Kidney (tissue), 14 donors: Measurements from ENCODE around the gene HIGD1A. TPM values are rescaled to one million over a fixed set of nuclear protein-coding genes. Genes with fewer than 3 reads are reported as not detected.

Experiments
- DNase-seq, 5 donors: peaks; one replicate each; pipeline ENCODE4 v3.0.0-alpha.2; 2013 to 2020
- FAIRE-seq: peaks from 2 replicates; lab custom pipeline; 2012; peaks lifted over from hg19 to GRCh38; lab: Jason Lieb, UNC
- H3K27ac ChIP-seq, 2 donors: one replicate each; pipeline ENCODE4 v1.7.0; 2013; ENCODE audit warnings: low read depth in 2 of 2, low read length in 2 of 2, inconsistent platforms in 1 of 2
- H3K27me3 ChIP-seq: one replicate; pipeline ENCODE4 v1.7.1; 2013; ENCODE audit warnings: low read length, inconsistent platforms; ENCODE audit not compliant: control insufficient read depth, insufficient read depth
- H3K36me3 ChIP-seq, 3 donors: one replicate each; pipeline versions ENCODE4 v1.7.0 to v1.7.1; 2013; ENCODE audit warnings: low read length in 3 of 3, control low read depth in 1 of 3, inconsistent platforms in 1 of 3; ENCODE audit not compliant: insufficient read depth in 3 of 3, control insufficient read depth in 2 of 3
- H3K4me1 ChIP-seq, 3 donors: one replicate each; pipeline versions ENCODE4 v1.7.0 to v1.7.1; 2013; ENCODE audit warnings: low read length in 3 of 3, inconsistent platforms in 1 of 3, low read depth in 1 of 3; ENCODE audit not compliant: control insufficient read depth in 2 of 3, insufficient read depth in 2 of 3
- H3K4me3 ChIP-seq, 3 donors: one replicate each; pipeline versions ENCODE4 v1.7.0 to v1.8.1; 2013; ENCODE audit warnings: low read length in 3 of 3, control low read depth in 1 of 3, inconsistent platforms in 1 of 3
- H3K9ac ChIP-seq, 3 donors: one replicate each; pipeline versions ENCODE4 v1.7.0 to v1.7.1; 2013; ENCODE audit warnings: low read length in 3 of 3, control low read depth in 1 of 3, inconsistent platforms in 1 of 3
- H3K9me3 ChIP-seq, 3 donors: one replicate each; pipeline versions ENCODE4 v1.7.0 to v1.7.1; 2013; ENCODE audit warnings: low read length in 3 of 3, control low read depth in 1 of 3, inconsistent platforms in 1 of 3; ENCODE audit not compliant: control insufficient read depth in 2 of 3, insufficient read depth in 1 of 3
- CTCF ChIP-seq: IDR thresholded peaks from 3 replicates; pipeline ENCODE4 v1.5.1; 2012; ENCODE audit warnings: mild to moderate bottlenecking, moderate library complexity, borderline replicate concordance; ENCODE audit not compliant: insufficient read depth; ENCODE audit errors: extremely low read depth
- intact Hi-C: fragments of 100-400 bp; cut with DNase I; formaldehyde crosslinking; loops from one replicate; pipeline ENCODE4 v1.11.1; 2022
- polyA plus RNA-seq: library from polyadenylated mRNA; stranded (reverse); fragments of 350-450 nt; fragmentation: Illumina TruSeq; extraction: RNeasy Lipid Tissue Mini Kit (QIAGEN cat#74804); gene quantifications from one replicate; pipeline ENCODE4 v1.2.3, GENCODE V29; 2014; ENCODE audit warnings: low read depth, low replicate concordance; ENCODE audit not compliant: insufficient read depth
- total RNA-seq: library from RNA; stranded (reverse); fragmentation: NEBNext Ultra II Directional; extraction: Animal tissue kit (Norgen Biotek cat#: 25700); gene quantifications from one replicate; pipeline ENCODE4 v1.2.1, GENCODE V29; 2021
- donor health status: control.
- donor health status: control.
- donor health status: control.
- donor health status: control.
- donor health status: control.
- donor health status: DM: yes; HTN: yes; CAD: no.
- donor health status: Normal renal cell carcinoma (clear cell type).

The HIGD1A gene
- total and polyA plus RNA-seq, 2 donors from 2014 or later, result 207 to 283 TPM

- Histone ChIP-seq H3K36me3 (no peaks in the 10 kb centered on the region), H3K27ac (peak overlapping the region; percentile 29 to 48), H3K27me3 (no peaks in the 10 kb centered on the region), H3K9ac (no peak overlapping the region), H3K4me1 (peaks cover 0 to 18% (median 12%) of the 10 kb centered on the region in 3 donors), H3K4me3 (no peak overlapping the region), H3K9me3 (no peaks in the 10 kb centered on the region)
- DNase-seq (peak in 1 of 5 donors; percentile 13), FAIRE-seq (no peak)
- intact Hi-C loops, result no loop called here
- TF ChIP-seq CTCF, result no peak
Measured at GRCh38 chr3:42843713-42844411, 39.6 kb upstream of the HIGD1A start.

- no peak overlapping the region for H3K4me3 ChIP-seq
- H3K27ac ChIP-seq, result no peak overlapping the region
- peaks cover 0 to 12% (median 7%) of the 10 kb centered on the region in 3 donors for H3K4me1 ChIP-seq
- TF ChIP-seq CTCF, result no peak
- H3K36me3 ChIP-seq, result no peaks in the 10 kb centered on the region
- DNase-seq (no peak), FAIRE-seq (no peak)
- no peaks in the 10 kb centered on the region for H3K9me3 ChIP-seq
- H3K27me3 ChIP-seq, result no peaks in the 10 kb centered on the region
- no peak overlapping the region for H3K9ac ChIP-seq
- intact Hi-C loops, result no loop called here
Measured at GRCh38 chr3:42841332-42841731, 37.0 kb upstream of the HIGD1A start.

GRCh38 chr3:42839616-42840015, 35.3 kb upstream of the HIGD1A start:
- DNase-seq (peak in 3 of 5 donors; percentile 50 to 87 (median 81)), FAIRE-seq (no peak)
- Histone ChIP-seq H3K36me3 (no peaks in the 10 kb centered on the region), H3K4me1 (peaks cover 0 to 8% (median 3%) of the 10 kb centered on the region in 3 donors), H3K9me3 (no peaks in the 10 kb centered on the region), H3K27me3 (no peaks in the 10 kb centered on the region), H3K27ac (no peak overlapping the region), H3K9ac (no peak overlapping the region), H3K4me3 (no peak overlapping the region)
- TF ChIP-seq CTCF, result peak; percentile 78
- intact Hi-C loops, result loop anchor here (10.0 kb wide), 1 partner anchor 55 kb away; no protein-coding TSS in a partner anchor
